ENCODE results near the gene TNNI2.

- TF ChIP-seq CTCF (conservative IDR thresholded peaks at IDR 0.05; ENCODE audit: low read length): no peak
- TF ChIP-seq EZH2phosphoT487 (IDR thresholded peaks at IDR 0.05; ENCODE audit: borderline replicate concordance, low read depth, low read length): no peak
Measured at GRCh38 chr11:1823376-1824220, 15.2 kb upstream of the TNNI2 start.

All from OCI-LY7 (cell line).